ENCODE results near the gene AOPEP. TPM values are rescaled to one million over a fixed set of nuclear protein-coding genes. Genes with fewer than 3 reads are reported as not detected.

AOPEP gene
- total RNA-seq, 1 donor from 2014 or later: 22.1 TPM

GRCh38 chr9:95025213-95026147 is 299.0 kb downstream of the AOPEP start:
- Mint-ChIP-seq H3K9me3 (ENCODE audit: unreplicated experiment) (no peaks in the 10 kb centered on the region), H3K27ac (ENCODE audit: unreplicated experiment) (no peak overlapping the region), H3K4me1 (ENCODE audit: unreplicated experiment) (peaks cover 10% of the 10 kb centered on the region), H3K36me3 (ENCODE audit: low read depth, unreplicated experiment) (peaks cover 3% of the 10 kb centered on the region), H3K4me3 (ENCODE audit: unreplicated experiment) (no peak overlapping the region), H3K27me3 (ENCODE audit: unreplicated experiment) (no peaks in the 10 kb centered on the region)
- no peak for TF ChIP-seq CTCF (IDR thresholded peaks at IDR 0.05; ENCODE audit: unreplicated experiment)
- no peak for DNase-seq (ENCODE audit: low spot score)

- H3K27me3 Mint-ChIP-seq (ENCODE audit: unreplicated experiment): no peaks in the 10 kb centered on the region
- no peak for TF ChIP-seq CTCF (IDR thresholded peaks at IDR 0.05; ENCODE audit: unreplicated experiment)
- DNase-seq (ENCODE audit: low spot score): no peak
- H3K4me3 Mint-ChIP-seq (ENCODE audit: unreplicated experiment): no peak overlapping the region
- H3K4me1 Mint-ChIP-seq (ENCODE audit: unreplicated experiment): peaks cover 10% of the 10 kb centered on the region
- no peaks in the 10 kb centered on the region for H3K9me3 Mint-ChIP-seq (ENCODE audit: unreplicated experiment)
- H3K27ac Mint-ChIP-seq (ENCODE audit: unreplicated experiment): no peak overlapping the region
- H3K36me3 Mint-ChIP-seq (ENCODE audit: low read depth, unreplicated experiment): peaks cover 7% of the 10 kb centered on the region
Observed at GRCh38 chr9:95026148-95026524, 299.6 kb downstream of the AOPEP start.

GRCh38 chr9:95027914-95028852 is 301.7 kb downstream of the AOPEP start:
- no peak overlapping the region for H3K27ac Mint-ChIP-seq (ENCODE audit: unreplicated experiment)
- H3K9me3 Mint-ChIP-seq (ENCODE audit: unreplicated experiment): no peaks in the 10 kb centered on the region
- no peak for DNase-seq (ENCODE audit: low spot score)
- H3K4me3 Mint-ChIP-seq (ENCODE audit: unreplicated experiment): no peak overlapping the region
- TF ChIP-seq CTCF (IDR thresholded peaks at IDR 0.05; ENCODE audit: unreplicated experiment): no peak
- peaks cover 4% of the 10 kb centered on the region for H3K4me1 Mint-ChIP-seq (ENCODE audit: unreplicated experiment)
- peaks cover 7% of the 10 kb centered on the region for H3K36me3 Mint-ChIP-seq (ENCODE audit: low read depth, unreplicated experiment)
- H3K27me3 Mint-ChIP-seq (ENCODE audit: unreplicated experiment): no peaks in the 10 kb centered on the region

GRCh38 chr9:95028853-95029219 is 302.3 kb downstream of the AOPEP start:
- DNase-seq (ENCODE audit: low spot score): no peak
- Mint-ChIP-seq H3K27ac (ENCODE audit: unreplicated experiment) (no peak overlapping the region), H3K27me3 (ENCODE audit: unreplicated experiment) (no peaks in the 10 kb centered on the region)

More at GRCh38 chr9:95028853-95029219, 302.3 kb downstream of the AOPEP start:
- H3K9me3 Mint-ChIP-seq (ENCODE audit: unreplicated experiment): no peaks in the 10 kb centered on the region
- peaks cover 4% of the 10 kb centered on the region for H3K4me1 Mint-ChIP-seq (ENCODE audit: unreplicated experiment)
- peaks cover 7% of the 10 kb centered on the region for H3K36me3 Mint-ChIP-seq (ENCODE audit: low read depth, unreplicated experiment)
- no peak overlapping the region for H3K4me3 Mint-ChIP-seq (ENCODE audit: unreplicated experiment)
- TF ChIP-seq CTCF (IDR thresholded peaks at IDR 0.05; ENCODE audit: unreplicated experiment): no peak
